ENCODE data around the gene PRSS21.

GRCh38 chr16:2833776-2834175, 16.7 kb downstream of the PRSS21 start:
- TF ChIP-seq ELF4 (CRISPR knock-in tag; IDR thresholded peaks at IDR 0.05; ENCODE audit: low read depth) (no peak), CTCF (IDR thresholded peaks at IDR 0.05) (no peak), CREM (CRISPR knock-in tag; IDR thresholded peaks at IDR 0.05) (no peak), NR1H2 (CRISPR knock-in tag; IDR thresholded peaks at IDR 0.05) (no peak), IRF2 (CRISPR knock-in tag; IDR thresholded peaks at IDR 0.05; ENCODE audit: borderline replicate concordance, low read depth) (no peak), HMGA2 (CRISPR knock-in tag; IDR thresholded peaks at IDR 0.05) (no peak), USF2 (CRISPR knock-in tag; IDR thresholded peaks at IDR 0.05) (no peak), NFYB (CRISPR knock-in tag; conservative IDR thresholded peaks at IDR 0.05; ENCODE audit: low read depth) (no peak), SMAD3 (CRISPR knock-in tag; IDR thresholded peaks at IDR 0.05; ENCODE audit: borderline replicate concordance) (no peak), ZNF425 (CRISPR knock-in tag; conservative IDR thresholded peaks at IDR 0.05) (no peak), SP1 (CRISPR knock-in tag; conservative IDR thresholded peaks at IDR 0.05) (no peak), FOXP4 (CRISPR knock-in tag; IDR thresholded peaks at IDR 0.05) (no peak), USF1 (CRISPR knock-in tag; IDR thresholded peaks at IDR 0.05) (no peak)

Data from WTC11 (cell line).